ENCODE data around the gene ZNF341.
A peak's percentile ranks its signal among the peaks of the same experiment; 100 is the strongest.

Gene ZNF341

GRCh38 chr20:33728463-33728862 lies 3.3 kb upstream of the ZNF341 start:
- Histone ChIP-seq H3K9ac (ENCODE audit: low read depth in 1 of 2, low read length in 2 of 2) (no peak overlapping the region), H3K36me3 (ENCODE audit: control insufficient read depth in 2 of 2, insufficient read depth in 2 of 2, low read length in 2 of 2) (no peaks in the 10 kb centered on the region), H3K27ac (ENCODE audit: low read depth in 2 of 2, low read length in 2 of 2) (no peak overlapping the region)

GRCh38 chr20:33729101-33729500 lies 2.7 kb upstream of the ZNF341 start:
- Histone ChIP-seq H3K9me3 (ENCODE audit: control insufficient read depth in 2 of 2, low read length in 2 of 2) (no peaks in the 10 kb centered on the region), H3K27me3 (ENCODE audit: control insufficient read depth in 2 of 2, insufficient read depth in 2 of 2, low read length in 2 of 2) (no peaks in the 10 kb centered on the region), H3K36me3 (ENCODE audit: control insufficient read depth in 2 of 2, insufficient read depth in 2 of 2, low read length in 2 of 2) (no peaks in the 10 kb centered on the region), H3K4me3 (ENCODE audit: low read length in 2 of 2) (no peak overlapping the region), H3K4me1 (ENCODE audit: control insufficient read depth in 2 of 2, insufficient read depth in 2 of 2, low read length in 2 of 2) (peaks cover 17 to 18% of the 10 kb centered on the region in 2 donors), H3K27ac (ENCODE audit: low read depth in 2 of 2, low read length in 2 of 2) (no peak overlapping the region), H3K9ac (ENCODE audit: low read depth in 1 of 2, low read length in 2 of 2) (no peak overlapping the region)

More at GRCh38 chr20:33728463-33728862, 3.3 kb upstream of the ZNF341 start:
- Histone ChIP-seq H3K4me3 (ENCODE audit: low read length in 2 of 2) (no peak overlapping the region), H3K27me3 (ENCODE audit: control insufficient read depth in 2 of 2, insufficient read depth in 2 of 2, low read length in 2 of 2) (no peaks in the 10 kb centered on the region), H3K4me1 (ENCODE audit: control insufficient read depth in 2 of 2, insufficient read depth in 2 of 2, low read length in 2 of 2) (peaks cover 12% of the 10 kb centered on the region in 2 donors), H3K9me3 (ENCODE audit: control insufficient read depth in 2 of 2, low read length in 2 of 2) (no peaks in the 10 kb centered on the region)

- Histone ChIP-seq H3K27ac (ENCODE audit: low read depth in 2 of 2, low read length in 2 of 2) (peak overlapping the region; percentile 89 to 92), H3K4me3 (ENCODE audit: low read length in 2 of 2) (peak overlapping the region; percentile 68 to 74), H3K36me3 (ENCODE audit: control insufficient read depth in 2 of 2, insufficient read depth in 2 of 2, low read length in 2 of 2) (no peaks in the 10 kb centered on the region), H3K4me1 (ENCODE audit: control insufficient read depth in 2 of 2, insufficient read depth in 2 of 2, low read length in 2 of 2) (peaks cover 22 to 23% of the 10 kb centered on the region in 2 donors), H3K27me3 (ENCODE audit: control insufficient read depth in 2 of 2, insufficient read depth in 2 of 2, low read length in 2 of 2) (no peaks in the 10 kb centered on the region), H3K9ac (ENCODE audit: low read depth in 1 of 2, low read length in 2 of 2) (peak overlapping the region; percentile 47 to 77), H3K9me3 (ENCODE audit: control insufficient read depth in 2 of 2, low read length in 2 of 2) (peaks cover 0 to under 1% of the 10 kb centered on the region in 2 donors)
Measured at GRCh38 chr20:33730946-33731692, 677 bp upstream of the ZNF341 start.

DNA sequence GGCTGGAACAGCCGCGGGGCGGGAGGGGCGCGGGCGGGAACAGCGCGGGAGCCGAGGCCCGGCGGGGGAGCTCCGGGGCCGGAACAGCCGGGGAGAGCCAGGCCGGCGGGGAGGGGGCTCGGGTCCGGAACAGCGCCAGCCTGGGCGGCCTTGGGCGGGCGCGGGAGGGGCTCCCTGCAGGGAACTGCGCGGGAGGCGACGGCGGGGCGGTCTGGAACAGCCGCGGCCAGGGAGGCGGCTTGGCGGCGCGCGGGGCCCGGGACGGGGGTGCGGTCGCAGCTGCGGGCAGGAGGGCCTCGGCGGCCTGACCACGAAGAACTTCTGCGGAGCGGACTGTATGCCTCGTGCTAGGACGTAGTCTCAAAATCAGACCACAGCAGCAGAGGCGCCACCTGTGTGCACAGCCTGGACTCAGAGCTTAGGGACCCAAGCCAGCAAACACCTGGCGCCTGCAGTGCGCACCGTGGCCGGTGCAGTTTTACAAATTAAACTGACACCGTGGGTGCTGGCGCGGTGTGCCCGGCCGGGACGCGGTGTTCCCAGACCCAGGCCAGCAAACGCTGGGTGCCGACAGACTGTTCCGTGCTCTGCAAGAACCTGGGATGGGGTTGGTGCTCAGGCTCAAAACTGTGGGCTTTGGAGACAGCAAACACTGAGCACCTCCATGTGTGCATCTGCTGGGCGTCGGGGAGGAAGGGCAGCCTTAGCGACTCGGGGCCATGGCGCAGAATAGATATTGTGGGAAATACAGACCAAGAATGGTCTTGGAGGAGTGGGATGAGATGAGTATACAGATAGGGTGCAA lies 572 bp downstream of the ZNF341 start:
- peak overlapping the region; percentile 76 to 84 for H3K9ac ChIP-seq (ENCODE audit: low read depth in 1 of 2, low read length in 2 of 2)
- no peaks in the 10 kb centered on the region for H3K27me3 ChIP-seq (ENCODE audit: control insufficient read depth in 2 of 2, insufficient read depth in 2 of 2, low read length in 2 of 2)
- peak overlapping the region; percentile 92 to 97 for H3K27ac ChIP-seq (ENCODE audit: low read depth in 2 of 2, low read length in 2 of 2)
- peaks cover 5 to 10% of the 10 kb centered on the region in 2 donors for H3K9me3 ChIP-seq (ENCODE audit: control insufficient read depth in 2 of 2, low read length in 2 of 2)
- peak overlapping the region; percentile 74 to 86 for H3K4me3 ChIP-seq (ENCODE audit: low read length in 2 of 2)
- no peaks in the 10 kb centered on the region for H3K36me3 ChIP-seq (ENCODE audit: control insufficient read depth in 2 of 2, insufficient read depth in 2 of 2, low read length in 2 of 2)
- H3K4me1 ChIP-seq (ENCODE audit: control insufficient read depth in 2 of 2, insufficient read depth in 2 of 2, low read length in 2 of 2): peaks cover 22 to 23% of the 10 kb centered on the region in 2 donors

GRCh38 chr20:33733654-33734576 lies 2.1 kb downstream of the ZNF341 start:
- peaks cover 5 to 10% of the 10 kb centered on the region in 2 donors for H3K9me3 ChIP-seq (ENCODE audit: control insufficient read depth in 2 of 2, low read length in 2 of 2)
- peaks cover 22 to 23% of the 10 kb centered on the region in 2 donors for H3K4me1 ChIP-seq (ENCODE audit: control insufficient read depth in 2 of 2, insufficient read depth in 2 of 2, low read length in 2 of 2)
- H3K27ac ChIP-seq (ENCODE audit: low read depth in 2 of 2, low read length in 2 of 2): peak overlapping the region; percentile 92 to 97
- peak overlapping the region; percentile 30 to 44 for H3K4me3 ChIP-seq (ENCODE audit: low read length in 2 of 2)
- no peaks in the 10 kb centered on the region for H3K27me3 ChIP-seq (ENCODE audit: control insufficient read depth in 2 of 2, insufficient read depth in 2 of 2, low read length in 2 of 2)
- peak overlapping the region; percentile 56 to 76 for H3K9ac ChIP-seq (ENCODE audit: low read depth in 1 of 2, low read length in 2 of 2)
- no peaks in the 10 kb centered on the region for H3K36me3 ChIP-seq (ENCODE audit: control insufficient read depth in 2 of 2, insufficient read depth in 2 of 2, low read length in 2 of 2)

GRCh38 chr20:33736962-33737361 lies 5.2 kb downstream of the ZNF341 start:
- Histone ChIP-seq H3K36me3 (ENCODE audit: control insufficient read depth in 2 of 2, insufficient read depth in 2 of 2, low read length in 2 of 2) (no peaks in the 10 kb centered on the region), H3K4me3 (ENCODE audit: low read length in 2 of 2) (peak overlapping the region in 1 of 2 donors; percentile 4), H3K27me3 (ENCODE audit: control insufficient read depth in 2 of 2, insufficient read depth in 2 of 2, low read length in 2 of 2) (no peaks in the 10 kb centered on the region), H3K4me1 (ENCODE audit: control insufficient read depth in 2 of 2, insufficient read depth in 2 of 2, low read length in 2 of 2) (peaks cover 17% of the 10 kb centered on the region in 2 donors), H3K27ac (ENCODE audit: low read depth in 2 of 2, low read length in 2 of 2) (no peak overlapping the region), H3K9me3 (ENCODE audit: control insufficient read depth in 2 of 2, low read length in 2 of 2) (peaks cover 5 to 10% of the 10 kb centered on the region in 2 donors), H3K9ac (ENCODE audit: low read depth in 1 of 2, low read length in 2 of 2) (no peak overlapping the region)

GRCh38 chr20:33739493-33739892 lies 7.7 kb downstream of the ZNF341 start:
- no peaks in the 10 kb centered on the region for H3K27me3 ChIP-seq (ENCODE audit: control insufficient read depth in 2 of 2, insufficient read depth in 2 of 2, low read length in 2 of 2)
- no peak overlapping the region for H3K4me3 ChIP-seq (ENCODE audit: low read length in 2 of 2)
- H3K9me3 ChIP-seq (ENCODE audit: control insufficient read depth in 2 of 2, low read length in 2 of 2): peaks cover 5 to 10% of the 10 kb centered on the region in 2 donors
- H3K4me1 ChIP-seq (ENCODE audit: control insufficient read depth in 2 of 2, insufficient read depth in 2 of 2, low read length in 2 of 2): peaks cover 6 to 8% of the 10 kb centered on the region in 2 donors
- no peak overlapping the region for H3K9ac ChIP-seq (ENCODE audit: low read depth in 1 of 2, low read length in 2 of 2)
- no peaks in the 10 kb centered on the region for H3K36me3 ChIP-seq (ENCODE audit: control insufficient read depth in 2 of 2, insufficient read depth in 2 of 2, low read length in 2 of 2)
- no peak overlapping the region for H3K27ac ChIP-seq (ENCODE audit: low read depth in 2 of 2, low read length in 2 of 2)

DNA sequence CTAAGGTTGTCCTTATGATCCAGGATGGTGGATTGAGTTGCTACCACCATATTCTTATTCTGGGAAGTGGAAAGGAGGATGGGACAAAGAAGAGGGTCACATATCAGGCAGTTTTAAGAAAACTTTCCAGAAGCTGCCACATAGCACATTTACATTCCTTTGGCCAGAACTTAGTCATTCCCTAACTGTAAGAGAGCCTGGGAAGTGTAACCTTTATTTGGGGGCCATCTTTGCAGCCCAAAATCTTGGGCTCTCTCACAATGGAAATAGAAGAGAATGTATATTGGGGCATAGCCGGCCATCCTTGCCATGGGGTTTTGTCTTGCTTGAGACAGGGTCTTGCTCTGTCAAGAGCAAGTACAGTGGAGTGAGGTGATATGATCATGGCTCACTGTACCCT lies 8.4 kb downstream of the ZNF341 start:
- Histone ChIP-seq H3K4me1 (ENCODE audit: control insufficient read depth in 2 of 2, insufficient read depth in 2 of 2, low read length in 2 of 2) (peaks cover 8 to 11% of the 10 kb centered on the region in 2 donors), H3K27me3 (ENCODE audit: control insufficient read depth in 2 of 2, insufficient read depth in 2 of 2, low read length in 2 of 2) (no peaks in the 10 kb centered on the region), H3K27ac (ENCODE audit: low read depth in 2 of 2, low read length in 2 of 2) (no peak overlapping the region), H3K9ac (ENCODE audit: low read depth in 1 of 2, low read length in 2 of 2) (no peak overlapping the region), H3K36me3 (ENCODE audit: control insufficient read depth in 2 of 2, insufficient read depth in 2 of 2, low read length in 2 of 2) (no peaks in the 10 kb centered on the region), H3K9me3 (ENCODE audit: control insufficient read depth in 2 of 2, low read length in 2 of 2) (peaks cover 5 to 10% of the 10 kb centered on the region in 2 donors), H3K4me3 (ENCODE audit: low read length in 2 of 2) (no peak overlapping the region)

DNA sequence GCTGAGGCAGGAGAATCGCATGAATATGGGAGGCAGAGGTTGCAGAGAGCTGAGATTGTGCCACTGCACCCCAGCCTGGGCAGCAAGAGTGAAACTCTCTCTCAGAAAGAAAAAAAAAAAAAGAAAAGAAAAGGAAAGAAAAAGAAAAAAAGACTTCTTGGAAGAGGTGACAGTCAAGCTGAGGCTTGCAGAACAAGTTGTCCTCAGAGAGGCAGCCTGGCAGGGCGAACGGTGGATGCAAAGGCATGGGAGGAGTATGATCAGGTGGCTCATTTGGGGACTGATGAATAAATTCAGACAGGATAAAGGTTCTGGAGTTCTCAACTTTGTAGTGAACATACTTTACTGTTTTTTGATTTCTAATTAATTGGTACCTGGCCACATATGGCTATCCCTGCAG lies 12.4 kb downstream of the ZNF341 start:
- Histone ChIP-seq H3K9ac (ENCODE audit: low read depth in 1 of 2, low read length in 2 of 2) (no peak overlapping the region), H3K27ac (ENCODE audit: low read depth in 2 of 2, low read length in 2 of 2) (peak overlapping the region; percentile 48 to 51), H3K9me3 (ENCODE audit: control insufficient read depth in 2 of 2, low read length in 2 of 2) (no peaks in the 10 kb centered on the region)

More for the DNA sequence above, 12.4 kb downstream of the ZNF341 start:
- Histone ChIP-seq H3K4me1 (ENCODE audit: control insufficient read depth in 2 of 2, insufficient read depth in 2 of 2, low read length in 2 of 2) (peaks cover 8 to 11% of the 10 kb centered on the region in 2 donors), H3K36me3 (ENCODE audit: control insufficient read depth in 2 of 2, insufficient read depth in 2 of 2, low read length in 2 of 2) (peaks cover 0 to 3% of the 10 kb centered on the region in 2 donors), H3K4me3 (ENCODE audit: low read length in 2 of 2) (no peak overlapping the region), H3K27me3 (ENCODE audit: control insufficient read depth in 2 of 2, insufficient read depth in 2 of 2, low read length in 2 of 2) (no peaks in the 10 kb centered on the region)
